NCI-H1092 treated with DMSO at 0.1 percent for 48 hours (cell line): Measurements from ENCODE around the gene KLHL28.

Experiments used
- DNase-seq: peaks from one replicate; lab custom pipeline; 2025; lab: John Stamatoyannopoulos, UW

Gene KLHL28

GRCh38 chr14:44961554-44962333 is at the start of gene KLHL28, which contains the start of gene TOGARAM1:
KLHL28 (minus strand) TSS chr14:44961947; CDS start chr14:44945928, 16,019 bp downstream.
TOGARAM1 (plus strand) TSS chr14:44962190; CDS start chr14:44962422, 232 bp downstream.
- DNase-seq = peak; percentile 100

GRCh38 chr14:45003924-45004323 is 42.2 kb upstream of the KLHL28 start:
- no peak for DNase-seq

- DNase-seq = no peak
Measured at GRCh38 chr14:44995770-44996294, 34.1 kb upstream of the KLHL28 start.

GRCh38 chr14:44995196-44995595 is 33.4 kb upstream of the KLHL28 start:
- no peak for DNase-seq

- DNase-seq = no peak
Measured at GRCh38 chr14:44990533-44990932, 28.8 kb upstream of the KLHL28 start.

GRCh38 chr14:44989497-44990440 is 28.0 kb upstream of the KLHL28 start:
- no peak for DNase-seq

GRCh38 chr14:44988694-44989093 is 26.9 kb upstream of the KLHL28 start:
- DNase-seq = no peak

GRCh38 chr14:44982594-44982993 is 20.8 kb upstream of the KLHL28 start:
- no peak for DNase-seq

- no peak for DNase-seq
Measured at GRCh38 chr14:44981198-44981597, 19.5 kb upstream of the KLHL28 start.

GRCh38 chr14:44979740-44980356 is 18.1 kb upstream of the KLHL28 start:
- peak; percentile 46 for DNase-seq

GRCh38 chr14:44979273-44979672 is 17.5 kb upstream of the KLHL28 start:
- no peak for DNase-seq

GRCh38 chr14:44971459-44971858 is 9.7 kb upstream of the KLHL28 start:
- DNase-seq = no peak

- DNase-seq = no peak
Measured at GRCh38 chr14:44970907-44971306, 9.2 kb upstream of the KLHL28 start.

GRCh38 chr14:44968714-44969113 is 7.0 kb upstream of the KLHL28 start:
- DNase-seq = no peak

- DNase-seq = no peak
Measured at GRCh38 chr14:44966601-44967336, 5.0 kb upstream of the KLHL28 start.

- DNase-seq = peak; percentile 21
Measured at GRCh38 chr14:44963775-44964380, 2.1 kb upstream of the KLHL28 start.

GRCh38 chr14:44963044-44963528 is 1.3 kb upstream of the KLHL28 start:
- peak; percentile 36 for DNase-seq

- peak; percentile 67 for DNase-seq
Measured at GRCh38 chr14:44962334-44963043, 742 bp upstream of the KLHL28 start.

GRCh38 chr14:44961151-44961553 is 595 bp downstream of the KLHL28 start:
- DNase-seq = peak; percentile 68

GRCh38 chr14:44960646-44961045 is 1.1 kb downstream of the KLHL28 start:
- DNase-seq = no peak
